ENCODE data around the gene ASTN2.

DNA sequence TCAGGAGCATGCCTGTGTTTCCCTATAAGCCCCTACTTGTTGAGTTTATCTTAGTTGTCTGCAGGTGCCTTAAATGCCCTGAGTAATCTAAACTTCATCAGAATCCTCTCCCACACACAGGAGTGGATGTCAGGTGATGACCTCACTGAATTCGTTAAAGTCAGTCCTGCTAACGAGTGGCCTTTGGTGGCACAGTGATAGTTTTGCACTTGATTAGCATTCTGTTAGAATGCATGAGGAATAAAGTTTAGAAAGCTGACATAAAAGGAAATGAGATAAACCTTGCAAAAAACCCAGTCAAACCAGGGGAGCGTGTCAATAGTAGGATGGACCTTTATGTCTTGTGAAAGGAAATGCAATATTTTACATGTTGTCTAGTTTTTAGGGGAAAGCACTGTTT is 723.2 kb downstream of the ASTN2 start:
- TF ChIP-seq E2F8 (IDR thresholded peaks at IDR 0.05; ENCODE audit: low read depth, partially characterized antibody) (no peak), CTCF (IDR thresholded peaks at IDR 0.05 in 2 of 3, conservative IDR thresholded peaks at IDR 0.05 in 1 of 3; ENCODE audit: control insufficient read depth in 2 of 3, extremely low read depth in 1 of 3, insufficient read depth in 1 of 3, low read depth in 3 of 3, low read length in 3 of 3) (no peak), KAT2A (conservative IDR thresholded peaks at IDR 0.05; ENCODE audit: control insufficient read depth, low read depth, low read length) (no peak), POLR2A (IDR thresholded peaks at IDR 0.05; ENCODE audit: low read depth, low read length) (no peak), CHD2 (IDR thresholded peaks at IDR 0.05; ENCODE audit: borderline replicate concordance, low read depth, low read length) (no peak), BACH1 (IDR thresholded peaks at IDR 0.05; ENCODE audit: borderline replicate concordance) (no peak), RCOR1 (conservative IDR thresholded peaks at IDR 0.05; ENCODE audit: low read depth, low read length) (no peak), SKIL (IDR thresholded peaks at IDR 0.05; ENCODE audit: low read depth, poor library complexity, severe bottlenecking) (no peak), SMARCA5 (IDR thresholded peaks at IDR 0.05) (no peak), IKZF1 (conservative IDR thresholded peaks at IDR 0.05) (no peak)
- TF ChIP-seq, protein P1, sequence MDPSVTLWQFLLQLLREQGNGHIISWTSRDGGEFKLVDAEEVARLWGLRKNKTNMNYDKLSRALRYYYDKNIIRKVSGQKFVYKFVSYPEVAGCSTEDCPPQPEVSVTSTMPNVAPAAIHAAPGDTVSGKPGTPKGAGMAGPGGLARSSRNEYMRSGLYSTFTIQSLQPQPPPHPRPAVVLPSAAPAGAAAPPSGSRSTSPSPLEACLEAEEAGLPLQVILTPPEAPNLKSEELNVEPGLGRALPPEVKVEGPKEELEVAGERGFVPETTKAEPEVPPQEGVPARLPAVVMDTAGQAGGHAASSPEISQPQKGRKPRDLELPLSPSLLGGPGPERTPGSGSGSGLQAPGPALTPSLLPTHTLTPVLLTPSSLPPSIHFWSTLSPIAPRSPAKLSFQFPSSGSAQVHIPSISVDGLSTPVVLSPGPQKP (IDR thresholded peaks at IDR 0.05; ENCODE audit: low read depth, low read length), result no peak
